GM10847 (cell line): Measurements from ENCODE around the gene TBC1D21.

Experiments
- POLR2A ChIP-seq: IDR thresholded peaks from 2 replicates; pipeline ENCODE4 v1.6.1; 2011; ENCODE audit not compliant: insufficient read length; ENCODE audit errors: extremely low read depth

The TBC1D21 gene

GRCh38 chr15:73873456-73873855, at the start of gene TBC1D21:
TSS of gene TBC1D21 (plus strand) at chr15:73873564. CDS start at chr15:73873710, 146 bp downstream.
- TF ChIP-seq POLR2A: no peak

GRCh38 chr15:73826711-73827251, 46.6 kb upstream of the TBC1D21 start:
- TF ChIP-seq POLR2A: no peak

- TF ChIP-seq POLR2A: no peak
These were observed 43.8 kb upstream of the TBC1D21 start for GRCh38 chr15:73829523-73829922.

- no peak for TF ChIP-seq POLR2A
These were observed 40.7 kb upstream of the TBC1D21 start for GRCh38 chr15:73832657-73833056.

- TF ChIP-seq POLR2A: no peak
These were observed 36.5 kb upstream of the TBC1D21 start for GRCh38 chr15:73836845-73837244.

- no peak for TF ChIP-seq POLR2A
These were observed 34.4 kb upstream of the TBC1D21 start for GRCh38 chr15:73838831-73839426.

- no peak for TF ChIP-seq POLR2A
These were observed 33.5 kb upstream of the TBC1D21 start for GRCh38 chr15:73839699-73840377.

- TF ChIP-seq POLR2A: no peak
These were observed 32.6 kb upstream of the TBC1D21 start for GRCh38 chr15:73840771-73841170.

- TF ChIP-seq POLR2A: no peak
These were observed 31.3 kb upstream of the TBC1D21 start for GRCh38 chr15:73841756-73842725.

- no peak for TF ChIP-seq POLR2A
These were observed 29.6 kb upstream of the TBC1D21 start for GRCh38 chr15:73843787-73844186.

- TF ChIP-seq POLR2A: no peak
These were observed 29.0 kb upstream of the TBC1D21 start for GRCh38 chr15:73844356-73844755.

GRCh38 chr15:73845507-73845906, 27.9 kb upstream of the TBC1D21 start:
- no peak for TF ChIP-seq POLR2A

- no peak for TF ChIP-seq POLR2A
These were observed 27.5 kb upstream of the TBC1D21 start for GRCh38 chr15:73845907-73846306.

- TF ChIP-seq POLR2A: no peak
These were observed 23.7 kb upstream of the TBC1D21 start for GRCh38 chr15:73849641-73850040.

- TF ChIP-seq POLR2A: no peak
These were observed 23.1 kb upstream of the TBC1D21 start for GRCh38 chr15:73850228-73850627.
